SIG-M5 treated with dmso at 0.1 percent for 504 hours (cell line): ENCODE results near the gene HECTD4.
"Not testable (repeated sequence)": the region's sequence is repeated elsewhere in the genome, so short reads cannot be mapped to it uniquely, and the experiment has no call there.

ENCODE experiments used
- DNase-seq: peaks from one replicate; lab custom pipeline; 2025; ENCODE audit not compliant: unreplicated experiment; lab: John Stamatoyannopoulos, UW

The HECTD4 gene

GRCh38 chr12:112164011-112164660 lies 218.1 kb downstream of the HECTD4 start:
- no peak for DNase-seq

- no peak for DNase-seq
Observed at GRCh38 chr12:112163471-112163991, 218.7 kb downstream of the HECTD4 start.

DNA sequence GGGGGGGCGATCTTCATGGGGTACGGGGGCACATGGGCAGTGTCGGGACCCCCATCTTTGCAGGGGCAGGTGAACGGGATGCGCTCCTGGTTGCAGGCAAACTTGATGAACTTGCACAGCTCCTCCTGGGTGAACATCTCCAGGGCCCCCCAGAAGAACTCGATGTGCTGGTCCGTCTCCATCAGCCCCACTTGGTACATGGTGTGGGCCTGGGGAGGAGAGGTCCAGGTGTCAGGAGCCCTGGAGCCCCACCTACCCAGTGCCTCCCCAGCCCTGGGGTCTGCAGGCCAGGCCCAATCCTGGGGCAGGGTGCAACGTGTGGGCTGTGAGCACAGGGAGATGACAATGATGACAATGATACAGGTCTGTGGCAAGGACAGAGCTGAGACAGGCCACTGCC lies 219.2 kb downstream of the HECTD4 start:
- DNase-seq = no peak

DNA sequence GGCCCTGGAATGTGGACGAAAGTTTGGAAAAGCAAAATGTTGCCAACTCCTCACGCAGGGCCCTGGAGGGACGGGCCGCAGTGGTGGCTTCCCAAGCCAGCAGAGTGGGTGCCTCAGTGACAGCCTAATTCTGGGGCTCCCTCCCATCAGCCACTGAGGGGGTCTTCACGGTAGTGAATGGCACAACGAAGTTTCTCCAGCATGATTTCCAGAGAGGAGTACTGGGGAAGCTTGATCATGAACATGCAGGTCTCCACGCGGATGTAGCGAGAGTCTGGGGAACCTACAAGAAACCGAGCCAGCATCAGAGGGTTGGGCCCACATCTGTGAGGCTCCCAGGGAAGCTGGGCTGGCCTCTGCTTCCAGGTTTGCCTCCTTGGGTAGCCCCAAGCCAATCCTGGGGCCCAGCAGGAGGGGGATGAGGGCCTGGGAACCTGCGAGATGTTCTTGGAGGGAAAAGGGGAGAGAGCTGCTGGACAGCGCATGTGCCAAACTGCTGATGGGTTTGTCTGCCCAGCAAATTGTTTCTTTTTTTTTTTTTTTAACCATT lies 219.9 kb downstream of the HECTD4 start:
- no peak for DNase-seq

DNA sequence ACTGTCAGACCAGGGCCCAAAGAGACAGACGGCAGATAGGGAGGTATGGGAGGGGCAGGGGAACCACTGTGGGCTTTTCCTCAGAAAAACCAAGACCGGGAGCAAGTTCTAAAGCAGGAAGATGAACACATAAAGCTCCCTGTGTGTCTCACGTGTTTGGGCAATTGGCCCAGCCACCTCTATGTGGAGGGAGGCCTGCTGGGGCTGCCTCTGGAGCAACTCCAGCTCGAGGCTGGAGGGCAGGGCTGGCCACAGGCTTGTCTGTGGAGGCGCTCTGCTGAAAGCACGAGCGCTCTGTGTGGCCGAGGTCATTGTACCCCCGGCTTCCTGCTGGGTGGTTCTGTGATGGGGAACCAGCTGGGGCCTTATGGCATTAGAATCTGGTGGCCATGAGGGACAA lies 220.5 kb downstream of the HECTD4 start:
- no peak for DNase-seq

- DNase-seq = no peak
Observed at GRCh38 chr12:112160611-112161010, 221.6 kb downstream of the HECTD4 start.

DNA sequence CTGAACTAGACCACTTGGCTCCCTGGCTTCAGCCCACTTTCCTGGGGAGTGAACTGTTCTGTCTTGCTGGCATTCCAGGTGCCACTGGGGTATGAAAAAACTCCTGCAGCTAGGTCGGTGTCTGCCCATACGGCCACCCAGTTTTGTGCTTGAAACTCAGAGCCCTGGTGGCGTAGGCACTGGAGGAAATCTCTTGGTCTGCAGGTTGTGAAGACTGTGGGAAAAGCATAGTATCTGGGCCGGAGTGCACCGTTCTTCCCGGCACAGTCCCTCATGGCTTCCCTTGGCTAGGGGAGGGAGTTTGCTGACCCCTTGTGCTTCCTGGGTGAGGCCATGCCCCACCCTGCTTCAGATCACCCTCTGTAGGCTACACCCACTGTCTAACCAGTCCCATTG lies 223.1 kb downstream of the HECTD4 start:
- no peak for DNase-seq

DNA sequence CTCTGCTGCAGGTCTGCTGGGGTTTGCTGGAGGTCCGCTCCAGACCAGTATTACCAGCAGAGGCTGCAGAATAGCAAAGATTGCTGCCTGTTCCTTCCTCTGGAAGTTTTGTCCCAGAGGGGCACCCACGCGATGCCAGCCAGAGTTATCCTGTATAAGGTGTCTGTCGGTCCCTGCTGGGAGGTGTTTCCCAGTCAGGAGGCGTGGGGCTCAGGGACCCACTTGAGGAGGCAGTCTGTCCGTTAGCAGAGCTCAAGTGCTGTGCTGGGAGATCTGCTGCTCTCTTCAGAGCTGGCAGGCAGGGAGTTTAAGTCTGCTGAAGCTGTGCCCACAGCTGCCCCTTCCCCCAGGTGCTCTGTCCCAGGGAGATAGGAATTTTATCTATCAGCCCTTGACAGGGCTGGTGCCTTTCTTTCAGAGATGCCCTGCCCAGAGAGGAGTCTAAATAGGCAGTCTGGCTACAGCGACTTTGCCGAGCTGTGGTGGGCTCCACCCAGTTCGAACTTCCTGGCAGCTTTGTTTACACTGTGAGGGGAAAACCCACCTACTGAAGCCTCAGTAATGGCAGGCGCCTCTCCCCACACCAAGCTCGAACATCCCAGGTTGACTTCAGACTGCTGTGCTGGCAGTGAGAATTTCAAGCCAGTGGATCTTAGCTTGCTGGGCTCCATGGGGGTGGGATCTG lies 223.6 kb downstream of the HECTD4 start:
- not testable (repeated sequence) for DNase-seq

GRCh38 chr12:112153893-112154219 lies 228.4 kb downstream of the HECTD4 start:
- DNase-seq = no peak

DNA sequence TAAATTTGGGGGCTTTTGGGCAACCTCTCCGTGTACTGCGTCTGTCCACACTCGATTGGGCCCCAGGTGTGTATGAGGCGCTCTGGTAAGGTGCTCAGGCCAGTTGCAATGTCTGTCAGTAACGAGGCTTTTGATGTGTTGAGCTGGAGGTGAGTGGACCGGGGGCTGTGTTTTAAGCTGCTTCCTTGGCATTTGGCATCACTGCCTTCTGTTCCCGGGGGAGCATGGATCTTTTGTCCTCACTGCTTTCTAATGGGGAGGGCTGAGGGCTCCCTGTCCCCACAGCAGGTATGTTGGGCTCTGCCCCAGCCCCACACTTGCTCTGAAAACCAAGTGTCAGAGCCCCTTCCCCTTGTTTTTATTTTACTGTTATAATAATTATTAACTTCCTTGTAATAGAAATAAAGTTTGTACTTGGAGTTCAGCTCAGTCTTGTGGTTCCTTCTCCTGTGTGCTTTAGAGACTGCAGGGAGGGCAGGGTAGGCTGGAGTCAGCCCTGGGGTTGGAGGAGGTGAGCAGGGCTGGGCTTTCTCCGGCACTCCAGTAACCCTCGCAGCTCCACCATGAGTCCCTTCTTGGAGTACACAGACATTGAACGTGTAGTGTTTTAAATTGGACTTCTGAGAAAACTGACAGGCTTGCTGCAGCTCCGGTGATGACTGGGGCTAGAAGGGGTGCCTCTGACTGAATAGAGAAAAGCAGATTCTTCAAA lies 228.9 kb downstream of the HECTD4 start:
- DNase-seq = no peak

GRCh38 chr12:112151766-112152541 lies 230.3 kb downstream of the HECTD4 start:
- no peak for DNase-seq

DNA sequence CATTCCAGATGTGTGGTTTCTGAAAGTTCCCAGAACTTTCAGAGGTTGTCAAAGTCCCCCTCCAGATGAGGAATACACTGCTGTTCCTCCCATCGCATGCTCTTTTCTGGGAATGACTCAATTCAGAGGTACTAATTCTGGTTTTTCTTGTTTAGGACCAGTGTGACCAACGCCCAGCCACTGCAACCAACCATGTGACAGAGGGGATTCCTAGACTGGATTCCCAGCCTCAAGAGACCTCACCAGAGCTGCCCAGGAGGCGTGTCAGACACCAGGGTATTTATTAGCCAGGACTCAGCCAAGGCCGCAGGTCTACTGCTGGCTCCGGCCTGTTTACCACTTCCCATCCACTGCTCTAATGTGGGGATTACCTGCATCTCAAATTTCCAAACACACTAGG lies 232.6 kb downstream of the HECTD4 start:
- peak; percentile 46 for DNase-seq

GRCh38 chr12:112148031-112148513 lies 234.2 kb downstream of the HECTD4 start:
- DNase-seq = no peak

DNA sequence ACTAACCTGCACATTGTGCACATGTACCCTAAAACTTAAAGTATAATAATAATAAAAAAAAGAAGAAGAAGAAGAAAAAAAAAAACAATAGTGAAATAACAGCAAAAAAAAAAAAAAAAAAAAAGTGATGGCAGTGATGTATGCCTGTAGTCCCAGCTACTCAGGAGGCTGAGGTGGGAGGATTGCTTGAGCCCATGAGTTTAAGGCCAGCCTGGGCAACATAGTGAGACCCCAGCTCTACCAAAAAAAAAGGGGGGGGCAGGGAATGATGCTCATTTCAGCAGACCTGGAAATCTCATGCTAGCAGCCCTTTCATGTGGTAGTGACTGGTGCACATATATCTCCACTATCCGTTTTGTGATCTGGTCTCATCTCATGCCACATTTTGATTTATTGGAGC lies 236.1 kb downstream of the HECTD4 start:
- no peak for DNase-seq

DNA sequence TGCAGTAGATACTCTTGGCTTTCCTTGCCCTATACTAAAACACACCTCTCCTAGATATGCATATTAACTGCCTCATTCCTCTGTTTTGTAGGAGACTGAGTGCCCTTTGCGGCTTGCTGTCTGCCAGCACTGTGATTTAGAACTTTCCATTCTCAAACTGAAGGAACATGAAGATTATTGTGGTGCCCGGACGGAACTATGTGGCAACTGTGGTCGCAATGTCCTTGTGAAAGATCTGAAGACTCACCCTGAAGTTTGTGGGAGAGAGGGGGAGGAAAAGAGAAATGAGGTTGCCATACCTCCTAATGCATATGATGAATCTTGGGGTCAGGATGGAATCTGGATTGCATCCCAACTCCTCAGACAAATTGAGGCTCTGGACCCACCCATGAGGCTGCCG lies 241.5 kb downstream of the HECTD4 start:
- DNase-seq = peak; percentile 81

GRCh38 chr12:112134731-112135130 lies 247.5 kb downstream of the HECTD4 start:
- DNase-seq = no peak

- DNase-seq = no peak
Observed at GRCh38 chr12:112133418-112133817, 248.8 kb downstream of the HECTD4 start.

- DNase-seq = no peak
Observed at GRCh38 chr12:112131686-112132085, 250.5 kb downstream of the HECTD4 start.

GRCh38 chr12:112130441-112130998 lies 251.7 kb downstream of the HECTD4 start:
- peak; percentile 89 for DNase-seq

DNA sequence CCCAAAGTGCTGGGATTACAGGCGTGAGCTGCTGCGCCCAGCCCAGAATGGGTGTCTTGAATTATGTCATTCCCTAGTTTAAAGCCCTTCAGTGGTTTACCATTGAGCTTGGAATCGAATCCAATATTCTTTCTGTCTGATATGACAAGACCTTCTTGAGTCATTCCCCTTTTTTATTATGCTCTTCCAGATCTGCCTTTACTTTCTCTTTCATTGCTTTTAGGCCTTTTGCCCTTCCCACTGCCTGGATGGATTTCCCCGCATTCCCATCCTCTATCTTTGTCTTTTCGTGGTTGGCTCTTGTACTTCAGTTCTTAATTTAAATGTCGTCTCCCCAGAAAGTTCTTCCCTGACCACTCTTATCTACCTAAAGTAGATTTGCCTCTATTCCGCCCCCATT lies 255.3 kb downstream of the HECTD4 start:
- DNase-seq = no peak

DNA sequence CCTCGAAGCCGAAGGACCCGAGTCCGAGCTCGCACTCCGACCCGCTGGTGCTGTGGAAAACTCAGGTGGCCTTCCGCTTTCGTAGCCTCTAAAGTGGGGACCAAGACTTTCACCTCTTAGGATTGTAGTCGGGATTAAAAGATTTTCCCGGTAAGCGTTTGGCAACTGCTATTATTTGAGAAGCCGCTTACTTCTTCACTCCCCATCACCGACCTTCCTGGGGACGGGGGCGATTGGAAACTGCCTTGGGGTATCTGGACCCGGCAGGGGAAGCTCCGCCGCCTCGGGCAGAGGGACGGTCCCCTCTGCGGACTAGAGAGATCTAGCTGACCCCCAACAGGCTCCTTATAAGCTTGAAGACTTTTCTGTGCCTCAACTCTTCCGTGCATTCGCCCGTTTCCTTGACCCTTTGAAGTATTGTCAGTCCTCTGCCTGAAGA lies 256.2 kb downstream of the HECTD4 start:
- no peak for DNase-seq
